HEK293T (cell line): Measurements from ENCODE around the gene ZBTB3.
A peak's percentile ranks its signal among the peaks of the same experiment; 100 is the strongest.
"Not testable (repeated sequence)": the region's sequence is repeated elsewhere in the genome, so short reads cannot be mapped to it uniquely, and the experiment has no call there.

ENCODE experiments used
- CTCF ChIA-PET: fragments of 350-600 bp; formaldehyde crosslinking; extraction: SDS; loops from one replicate; lab custom pipeline; 2021; ENCODE audit warnings: antibody characterized with exemption, inconsistent platforms; lab: Yijun Ruan, JAX
- POLR2A ChIA-PET: fragments of 350-600 bp; formaldehyde crosslinking; extraction: SDS; loops from one replicate; lab custom pipeline; 2020; ENCODE audit warnings: antibody characterized with exemption, inconsistent platforms; lab: Yijun Ruan, JAX
- DNase-seq: peaks from one replicate; pipeline ENCODE4 v3.0.0; 2012; ENCODE audit warnings: mixed read lengths; ENCODE audit errors: extremely low spot score
- ARNT ChIP-seq: fragments of 450-650 bp; IDR thresholded peaks from 2 replicates; pipeline ENCODE4 v1.6.1; 2017; ENCODE audit warnings: mild to moderate bottlenecking
- BHLHE40 ChIP-seq: fragments of 450-650 bp; IDR thresholded peaks from 2 replicates; pipeline ENCODE4 v1.6.1; 2016; ENCODE audit warnings: mild to moderate bottlenecking, moderate library complexity, borderline replicate concordance
- CTBP1 ChIP-seq: fragments of 450-650 bp; IDR thresholded peaks from 2 replicates; pipeline ENCODE4 v1.6.1; 2016; ENCODE audit warnings: borderline replicate concordance
- ELF4 ChIP-seq: fragments of 450-650 bp; IDR thresholded peaks from 2 replicates; pipeline ENCODE4 v1.6.1; 2017; ENCODE audit warnings: antibody characterized with exemption
- FOXA1 ChIP-seq: fragments of 450-650 bp; IDR thresholded peaks from 2 replicates; pipeline ENCODE4 v1.6.1; 2016; ENCODE audit warnings: mild to moderate bottlenecking
- FOXK2 ChIP-seq: fragments of 450-650 bp; IDR thresholded peaks from 2 replicates; pipeline ENCODE4 v1.6.1; 2016; ENCODE audit warnings: mild to moderate bottlenecking
- FOXM1 ChIP-seq: fragments of 450-650 bp; IDR thresholded peaks from 2 replicates; pipeline ENCODE4 v1.6.1; 2017; ENCODE audit warnings: mild to moderate bottlenecking, borderline replicate concordance
- HDGF ChIP-seq: fragments of 450-650 bp; IDR thresholded peaks from 2 replicates; pipeline ENCODE4 v1.6.1; 2017; ENCODE audit warnings: antibody characterized with exemption, borderline replicate concordance
- L3MBTL2 ChIP-seq: fragments of 450-650 bp; conservative IDR thresholded peaks from 2 replicates; pipeline ENCODE4 v1.6.1; 2016; ENCODE audit warnings: mild to moderate bottlenecking
- LEF1 ChIP-seq: fragments of 450-650 bp; IDR thresholded peaks from 2 replicates; pipeline ENCODE4 v1.6.1; 2017; ENCODE audit warnings: mild to moderate bottlenecking, borderline replicate concordance
- NFRKB ChIP-seq: fragments of 450-650 bp; IDR thresholded peaks from 2 replicates; pipeline ENCODE4 v1.6.1; 2016; ENCODE audit warnings: mild to moderate bottlenecking, moderate library complexity
- SP1 ChIP-seq: fragments of 450-650 bp; IDR thresholded peaks from 2 replicates; pipeline ENCODE4 v1.6.1; 2017
- SUZ12 ChIP-seq: fragments of 450-650 bp; IDR thresholded peaks from 2 replicates; pipeline ENCODE4 v1.6.1; 2016; ENCODE audit warnings: mild to moderate bottlenecking
- TARDBP ChIP-seq: fragments of 450-650 bp; IDR thresholded peaks from 2 replicates; pipeline ENCODE4 v1.6.1; 2016
- ZNF384 ChIP-seq: fragments of 450-650 bp; IDR thresholded peaks from 2 replicates; pipeline ENCODE4 v1.6.1; 2016
- TF ChIP-seq, protein P1 (sequence below): fragments of 450-650 bp; IDR thresholded peaks from 2 replicates; pipeline ENCODE4 v1.6.1; 2016

Gene ZBTB3

DNA sequence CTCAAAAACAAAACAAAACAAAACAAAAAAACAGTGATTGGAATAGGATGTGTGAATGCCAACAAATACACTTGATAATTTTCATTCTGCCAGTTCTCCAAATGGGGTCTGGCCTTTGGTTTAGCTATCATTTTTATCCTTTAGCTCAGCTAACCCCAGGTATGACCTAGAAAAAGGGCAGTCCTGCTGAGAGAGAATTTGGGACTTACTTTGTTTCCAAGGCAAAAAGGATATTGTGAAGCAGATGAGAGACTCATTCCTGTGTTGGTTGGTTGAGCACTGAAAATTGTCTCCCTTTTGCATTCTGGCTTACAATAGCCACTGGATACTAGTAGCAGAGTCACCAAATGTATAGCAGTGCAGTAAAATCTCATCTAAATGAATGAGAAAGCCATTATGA lies 16.8 kb downstream of the ZBTB3 start:
- DNase-seq, result no peak
- POLR2A ChIA-PET, result no interaction called here
- TF ChIP-seq ELF4, result no peak
- no peak for TF ChIP-seq TARDBP
- TF ChIP-seq, protein P1, sequence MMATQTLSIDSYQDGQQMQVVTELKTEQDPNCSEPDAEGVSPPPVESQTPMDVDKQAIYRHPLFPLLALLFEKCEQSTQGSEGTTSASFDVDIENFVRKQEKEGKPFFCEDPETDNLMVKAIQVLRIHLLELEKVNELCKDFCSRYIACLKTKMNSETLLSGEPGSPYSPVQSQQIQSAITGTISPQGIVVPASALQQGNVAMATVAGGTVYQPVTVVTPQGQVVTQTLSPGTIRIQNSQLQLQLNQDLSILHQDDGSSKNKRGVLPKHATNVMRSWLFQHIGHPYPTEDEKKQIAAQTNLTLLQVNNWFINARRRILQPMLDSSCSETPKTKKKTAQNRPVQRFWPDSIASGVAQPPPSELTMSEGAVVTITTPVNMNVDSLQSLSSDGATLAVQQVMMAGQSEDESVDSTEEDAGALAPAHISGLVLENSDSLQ, result no peak
- no peak for TF ChIP-seq FOXK2
- TF ChIP-seq SP1, result no peak
- TF ChIP-seq BHLHE40, result no peak
- TF ChIP-seq SUZ12, result no peak
- TF ChIP-seq NFRKB, result no peak
- no peak for TF ChIP-seq L3MBTL2
- TF ChIP-seq LEF1, result no peak
- no peak for TF ChIP-seq CTBP1
- TF ChIP-seq HDGF, result no peak
- CTCF ChIA-PET, result no interaction called here

DNA sequence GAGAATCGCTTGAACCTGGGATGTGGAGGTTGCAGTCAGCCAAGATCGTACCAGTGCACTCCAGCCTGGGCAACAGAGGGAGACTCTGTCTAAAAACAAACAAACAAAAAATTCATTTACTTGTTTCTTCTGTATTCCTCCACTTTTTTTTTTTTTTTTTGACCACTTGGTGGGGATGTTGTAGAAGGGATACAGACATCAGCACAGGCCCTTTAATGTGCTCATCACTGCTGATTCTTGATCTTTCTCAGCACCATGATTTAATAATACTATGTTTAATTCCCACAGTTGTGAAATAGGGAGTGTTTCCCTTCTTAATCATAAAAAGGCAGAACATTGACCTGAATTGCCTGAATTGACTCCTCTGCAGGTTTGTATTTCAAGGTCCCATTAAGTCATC lies 21.1 kb downstream of the ZBTB3 start:
- no peak for TF ChIP-seq HDGF
- TF ChIP-seq ZNF384, result 0 out of 2 replicates have a peak, but pooled peaks have one; percentile 25
- no peak for TF ChIP-seq FOXA1
- CTCF ChIA-PET, result interaction anchor here (0.6 kb wide), 2 partner anchors 44 to 49 kb away, joined by 4 to 9 read pairs; partner anchors contain the start of gene LRRN4CL
- POLR2A ChIA-PET, result no interaction called here
- no peak for DNase-seq

DNA sequence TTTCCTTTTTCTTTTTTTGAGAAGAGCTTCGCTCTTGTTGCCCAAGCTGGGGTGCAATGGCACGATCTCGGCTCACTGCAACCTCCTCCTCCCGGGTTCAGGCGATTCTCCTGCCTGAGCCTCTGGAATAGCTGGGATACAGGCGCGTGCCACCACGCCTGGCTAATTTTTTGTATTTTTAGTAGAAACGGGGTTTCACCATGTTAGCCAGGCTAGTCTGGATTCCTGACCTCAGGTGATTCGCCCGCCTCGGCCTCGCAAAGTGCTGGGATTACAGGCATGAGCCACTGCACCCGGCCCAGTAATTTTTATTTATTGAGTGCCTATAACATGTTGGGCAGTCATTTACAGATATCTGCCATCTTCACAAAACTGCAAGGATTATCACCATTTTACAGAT lies 23.9 kb downstream of the ZBTB3 start:
- DNase-seq, CTCF ChIA-PET: not testable (repeated sequence)
- POLR2A ChIA-PET, result interaction anchor here (0.6 to 7.7 kb wide), 6 partner anchors 14 to 126 kb away, joined by 3 to 97 read pairs (median 8); partner anchors contain the start of genes TAF6L and ZBTB3

DNA sequence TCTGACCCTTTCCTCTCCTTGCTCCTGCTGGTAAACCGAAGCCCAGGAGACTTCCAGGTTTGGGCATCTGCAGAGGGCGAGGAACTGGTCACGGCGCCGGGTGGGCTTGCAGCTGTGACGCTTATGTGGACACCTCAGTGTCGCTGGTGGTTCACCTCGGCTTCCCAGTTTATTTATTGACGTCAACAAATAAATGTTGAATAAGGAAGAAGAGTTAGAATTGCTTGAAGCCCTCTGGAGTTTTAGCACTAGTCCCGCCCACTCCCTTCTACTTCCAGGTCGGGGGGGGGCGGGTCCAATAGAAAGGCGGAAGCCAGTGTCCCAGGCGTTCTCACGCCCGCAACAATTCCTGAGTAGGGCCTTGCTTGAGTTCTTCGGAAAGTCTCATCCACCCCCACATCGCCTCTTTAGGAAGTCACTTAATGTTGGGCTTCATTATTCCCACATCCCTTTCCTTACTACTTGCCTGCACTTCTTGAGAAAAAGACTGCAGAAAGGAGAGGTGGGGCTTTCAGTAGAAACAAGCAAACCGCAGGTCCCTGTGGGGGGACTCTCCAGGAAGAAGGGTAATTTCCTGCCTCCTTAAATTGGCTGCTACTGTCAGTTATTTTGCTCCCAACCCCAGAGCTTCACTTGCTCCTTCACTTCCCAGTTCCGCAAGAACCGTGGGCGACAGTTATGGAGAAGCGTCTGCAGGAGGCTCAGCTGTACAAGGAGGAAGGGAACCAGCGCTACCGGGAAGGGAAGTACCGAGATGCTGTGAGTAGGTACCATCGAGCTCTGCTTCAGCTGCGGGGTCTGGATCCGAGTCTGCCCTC lies 25.6 kb downstream of the ZBTB3 start, which contains the start of gene TTC9C:
Gene TTC9C, plus strand, starts transcription at position 316 of the 818 bp plus-strand sequence. Its CDS starts 363 bp downstream, at position 679.
- TF ChIP-seq ZNF384 (no peak), CTBP1 (no peak), ELF4 (peak; percentile 58; the same call in 1 of the 2 replicates)
- DNase-seq, result peak; percentile 77
- CTCF ChIA-PET, result interaction anchor here (0.6 to 1.1 kb wide), 2 partner anchors 42 to 58 kb away, joined by 3 to 6 read pairs; partner anchors contain the start of gene TMEM179B
- POLR2A ChIA-PET, result interaction anchor here (0.6 to 7.7 kb wide), 22 partner anchors 20 to 229 kb away, joined by 3 to 97 read pairs (median 8); partner anchors contain the start of genes BSCL2, GNG3, INTS5 and LBHD1

GRCh38 chr11:62727872-62728170 lies 26.1 kb downstream of the ZBTB3 start:
- peak; percentile 78 for DNase-seq
- CTCF ChIA-PET, result interaction anchor here (0.6 to 1.5 kb wide), 2 partner anchors 42 to 59 kb away, joined by 3 to 6 read pairs; partner anchors contain the start of gene TMEM179B
- TF ChIP-seq, protein P1, result no peak
- TF ChIP-seq CTBP1, result no peak
- TF ChIP-seq LEF1, result no peak
- TF ChIP-seq SP1, result no peak
- peak; percentile 18; the same call in 1 of the 2 replicates for TF ChIP-seq FOXM1
- no peak for TF ChIP-seq BHLHE40
- TF ChIP-seq ZNF384, result peak; percentile 99
- POLR2A ChIA-PET, result interaction anchor here (0.6 to 7.7 kb wide), 37 partner anchors 12 to 229 kb away, joined by 3 to 97 read pairs (median 6); partner anchors contain the start of genes BSCL2, C11orf98, CSKMT and EEF1G

DNA sequence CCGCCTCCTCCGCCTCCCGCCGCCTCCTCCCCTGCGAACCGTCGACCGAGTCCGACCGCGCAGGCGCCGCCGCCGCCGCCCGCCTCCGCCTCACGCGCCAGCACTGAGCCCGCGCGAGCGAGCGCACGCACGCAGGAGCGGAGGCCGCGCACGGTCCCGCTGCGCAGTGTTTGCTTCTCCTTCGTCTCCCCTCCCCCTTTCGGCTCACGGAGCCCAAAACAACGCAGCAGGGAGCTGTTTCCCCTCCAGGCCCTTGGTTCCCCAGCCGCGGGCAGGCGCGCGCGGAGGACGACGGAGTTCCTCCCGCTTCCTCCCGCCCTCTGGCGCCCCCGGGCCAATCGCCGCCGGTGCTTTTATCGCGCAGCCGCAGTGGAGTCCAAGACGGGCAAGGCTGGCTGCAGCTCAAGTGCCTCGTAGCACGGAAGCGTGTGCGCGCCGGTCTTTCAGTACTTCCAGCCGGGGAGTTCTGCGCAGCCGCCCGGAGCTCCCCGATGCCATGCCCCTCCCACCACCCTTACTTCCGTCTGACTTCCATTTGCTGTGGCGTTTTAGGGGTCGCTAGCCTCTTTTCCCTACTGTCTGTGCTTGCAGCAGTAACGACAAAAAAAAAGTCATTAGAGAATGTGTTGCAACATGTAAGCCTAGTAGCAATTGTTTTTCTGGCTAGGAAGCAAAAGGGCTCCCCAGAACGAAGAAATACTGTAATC lies 26.6 kb downstream of the ZBTB3 start, which contains the start of gene HNRNPUL2:
Gene HNRNPUL2, minus strand, starts transcription at position 293 of the 707 bp plus-strand sequence. CDS start 301 bp downstream, outside the sequence.
- DNase-seq, result peak; percentile 92
- ChIA-PET CTCF (interaction anchor here (0.6 to 1.5 kb wide), 3 partner anchors 9 to 59 kb away, joined by 3 to 6 read pairs (median 5); partner anchors contain the start of gene TMEM179B), POLR2A (interaction anchor here (0.6 to 7.7 kb wide), 39 partner anchors 11 to 954 kb away, joined by 3 to 97 read pairs (median 6); partner anchors contain the start of genes BSCL2, C11orf98, CSKMT and EEF1G)
- TF ChIP-seq L3MBTL2 (peak; percentile 98), ZNF384 (no peak), FOXK2 (no peak), ARNT (peak; percentile 91), LEF1 (no peak; the same call in 1 of the 2 replicates), CTBP1 (peak; percentile 47; the same call in 1 of the 2 replicates), FOXM1 (peak; percentile 18; the same call in 1 of the 2 replicates)

- ChIA-PET CTCF (interaction anchor here (0.6 to 1.5 kb wide), 3 partner anchors 9 to 60 kb away, joined by 3 to 6 read pairs (median 5); partner anchors contain the start of gene TMEM179B), POLR2A (interaction anchor here (0.8 to 7.7 kb wide), 35 partner anchors 11 to 954 kb away, joined by 3 to 97 read pairs (median 6); partner anchors contain the start of genes BSCL2, C11orf98, CSKMT and EEF1G)
- TF ChIP-seq SUZ12 (no peak), ZNF384 (no peak), L3MBTL2 (no peak), BHLHE40 (no peak), NFRKB (no peak), SP1 (no peak), LEF1 (no peak), FOXK2 (no peak), ELF4 (no peak), ARNT (no peak), FOXM1 (no peak)
- TF ChIP-seq, protein P1, result no peak
- no peak for DNase-seq
Measured at GRCh38 chr11:62726915-62727164, 27.1 kb downstream of the ZBTB3 start.
